Measurements from ENCODE around the gene RFNG.

RFNG gene

DNA sequence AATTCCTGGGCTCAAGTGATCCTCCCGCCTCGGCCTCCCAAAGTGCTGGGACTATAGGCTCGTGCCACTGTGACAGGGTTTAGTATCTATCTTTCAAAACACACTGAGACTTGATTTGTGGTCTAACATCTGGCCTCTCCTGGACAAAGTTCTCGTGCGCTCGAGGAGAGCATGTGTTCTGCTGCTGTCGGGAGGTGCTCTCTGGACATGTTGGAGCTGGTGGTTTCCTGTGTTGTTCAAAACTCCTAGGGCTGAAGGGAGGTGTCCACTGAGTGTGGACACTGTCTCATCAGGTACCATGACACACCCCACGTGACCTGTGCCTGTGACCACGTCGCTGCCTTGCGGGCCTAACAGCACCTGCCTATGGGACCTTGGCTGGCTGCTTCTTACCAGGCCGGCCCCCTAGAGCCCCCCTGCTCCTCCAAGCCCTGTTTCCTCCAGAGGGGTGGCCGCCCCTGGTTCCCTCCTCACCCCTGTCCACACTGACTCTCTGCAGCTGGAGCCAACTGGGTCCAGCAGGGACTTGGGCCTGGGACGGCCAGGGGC is 5.6 kb downstream of the RFNG start:
- no peak overlapping the region for H3K27ac ChIP-seq (ENCODE audit: low read depth, low read length)

GRCh38 chr17:82043507-82043906 is 8.1 kb downstream of the RFNG start:
- Histone ChIP-seq H3K9ac (ENCODE audit: low read length) (no peak overlapping the region), H3K9me3 (ENCODE audit: insufficient read depth, low read length) (no peaks in the 10 kb centered on the region), H3K27ac (ENCODE audit: low read depth, low read length) (no peak overlapping the region), H3K9me2 (replicated peaks; ENCODE audit: insufficient read depth, low read length) (no peaks in the 10 kb centered on the region), H3K79me2 (ENCODE audit: insufficient read depth, low read length) (no peaks in the 10 kb centered on the region), H2AFZ (ENCODE audit: low read depth, low read length, severe bottlenecking) (no peak overlapping the region), H4K20me1 (ENCODE audit: low read depth, low read length) (no peaks in the 10 kb centered on the region), H3K4me2 (ENCODE audit: low read depth, low read length, poor library complexity, severe bottlenecking) (no peak overlapping the region), H3K36me3 (ENCODE audit: low read length) (no peaks in the 10 kb centered on the region), H3K4me3 (ENCODE audit: insufficient read depth, low read length, poor library complexity, severe bottlenecking) (no peak overlapping the region), H3K27me3 (ENCODE audit: low read length) (no peaks in the 10 kb centered on the region), H3F3A (ENCODE audit: insufficient read depth) (no peaks in the 10 kb centered on the region)
- no peak for TF ChIP-seq EZH2phosphoT487 (conservative IDR thresholded peaks at IDR 0.05; ENCODE audit: low read length)
- TF ChIP-seq, protein P1, sequence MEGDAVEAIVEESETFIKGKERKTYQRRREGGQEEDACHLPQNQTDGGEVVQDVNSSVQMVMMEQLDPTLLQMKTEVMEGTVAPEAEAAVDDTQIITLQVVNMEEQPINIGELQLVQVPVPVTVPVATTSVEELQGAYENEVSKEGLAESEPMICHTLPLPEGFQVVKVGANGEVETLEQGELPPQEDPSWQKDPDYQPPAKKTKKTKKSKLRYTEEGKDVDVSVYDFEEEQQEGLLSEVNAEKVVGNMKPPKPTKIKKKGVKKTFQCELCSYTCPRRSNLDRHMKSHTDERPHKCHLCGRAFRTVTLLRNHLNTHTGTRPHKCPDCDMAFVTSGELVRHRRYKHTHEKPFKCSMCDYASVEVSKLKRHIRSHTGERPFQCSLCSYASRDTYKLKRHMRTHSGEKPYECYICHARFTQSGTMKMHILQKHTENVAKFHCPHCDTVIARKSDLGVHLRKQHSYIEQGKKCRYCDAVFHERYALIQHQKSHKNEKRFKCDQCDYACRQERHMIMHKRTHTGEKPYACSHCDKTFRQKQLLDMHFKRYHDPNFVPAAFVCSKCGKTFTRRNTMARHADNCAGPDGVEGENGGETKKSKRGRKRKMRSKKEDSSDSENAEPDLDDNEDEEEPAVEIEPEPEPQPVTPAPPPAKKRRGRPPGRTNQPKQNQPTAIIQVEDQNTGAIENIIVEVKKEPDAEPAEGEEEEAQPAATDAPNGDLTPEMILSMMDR (IDR thresholded peaks at IDR 0.05; ENCODE audit: insufficient read depth, low read length, poor library complexity, severe bottlenecking), result no peak

More for the DNA sequence above, 5.6 kb downstream of the RFNG start:
- no peaks in the 10 kb centered on the region for H3F3A ChIP-seq (ENCODE audit: insufficient read depth)
- H3K4me3 ChIP-seq (ENCODE audit: insufficient read depth, low read length, poor library complexity, severe bottlenecking), result no peak overlapping the region
- no peaks in the 10 kb centered on the region for H4K20me1 ChIP-seq (ENCODE audit: low read depth, low read length)
- H2AFZ ChIP-seq (ENCODE audit: low read depth, low read length, severe bottlenecking), result no peak overlapping the region
- H3K4me2 ChIP-seq (ENCODE audit: low read depth, low read length, poor library complexity, severe bottlenecking), result no peak overlapping the region
- H3K9me2 ChIP-seq (replicated peaks; ENCODE audit: insufficient read depth, low read length), result no peaks in the 10 kb centered on the region
- H3K36me3 ChIP-seq (ENCODE audit: low read length), result no peaks in the 10 kb centered on the region
- H3K27me3 ChIP-seq (ENCODE audit: low read length), result no peaks in the 10 kb centered on the region
- no peak overlapping the region for H3K9ac ChIP-seq (ENCODE audit: low read length)
- H3K79me2 ChIP-seq (ENCODE audit: insufficient read depth, low read length), result no peaks in the 10 kb centered on the region
- TF ChIP-seq, protein P1 (IDR thresholded peaks at IDR 0.05; ENCODE audit: insufficient read depth, low read length, poor library complexity, severe bottlenecking), result no peak
- TF ChIP-seq EZH2phosphoT487 (conservative IDR thresholded peaks at IDR 0.05; ENCODE audit: low read length), result no peak
- no peaks in the 10 kb centered on the region for H3K9me3 ChIP-seq (ENCODE audit: insufficient read depth, low read length)

GRCh38 chr17:82042649-82043048 is 9.0 kb downstream of the RFNG start:
- H3K27ac ChIP-seq (ENCODE audit: low read depth, low read length), result no peak overlapping the region
- H3K27me3 ChIP-seq (ENCODE audit: low read length), result no peaks in the 10 kb centered on the region
- no peaks in the 10 kb centered on the region for H4K20me1 ChIP-seq (ENCODE audit: low read depth, low read length)
- H3K9me2 ChIP-seq (replicated peaks; ENCODE audit: insufficient read depth, low read length), result no peaks in the 10 kb centered on the region
- no peak overlapping the region for H3K4me3 ChIP-seq (ENCODE audit: insufficient read depth, low read length, poor library complexity, severe bottlenecking)
- H3K9me3 ChIP-seq (ENCODE audit: insufficient read depth, low read length), result no peaks in the 10 kb centered on the region
- H3K36me3 ChIP-seq (ENCODE audit: low read length), result no peaks in the 10 kb centered on the region
- no peak overlapping the region for H3K9ac ChIP-seq (ENCODE audit: low read length)
- no peak overlapping the region for H3K4me2 ChIP-seq (ENCODE audit: low read depth, low read length, poor library complexity, severe bottlenecking)
- H3F3A ChIP-seq (ENCODE audit: insufficient read depth), result no peaks in the 10 kb centered on the region
- no peaks in the 10 kb centered on the region for H3K79me2 ChIP-seq (ENCODE audit: insufficient read depth, low read length)
- no peak overlapping the region for H2AFZ ChIP-seq (ENCODE audit: low read depth, low read length, severe bottlenecking)
- TF ChIP-seq, protein P1 (IDR thresholded peaks at IDR 0.05; ENCODE audit: insufficient read depth, low read length, poor library complexity, severe bottlenecking), result no peak

Data from SU-DHL-6 (cell line).